ENCODE measurements around the gene E2F6.

The E2F6 gene

DNA sequence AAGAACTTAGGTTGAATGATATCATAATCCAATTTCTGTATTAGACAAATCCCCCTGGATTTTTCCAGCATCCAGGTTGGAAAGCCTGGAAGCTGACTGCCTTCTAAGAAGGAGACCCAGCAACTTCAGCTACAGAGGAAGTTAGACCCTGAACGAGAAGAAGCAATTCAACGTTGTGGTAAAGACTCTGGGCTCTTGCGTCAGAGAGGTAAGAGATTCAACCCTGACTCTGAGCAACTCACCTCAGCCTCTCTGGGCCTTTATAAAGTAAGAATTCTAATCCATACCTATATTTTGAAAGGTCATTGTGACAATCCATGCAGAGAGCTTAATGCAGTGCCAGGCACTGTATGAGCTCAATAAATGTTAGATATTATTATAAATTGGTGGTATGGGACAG is 9.7 kb downstream of the E2F6 start:
- no peak for DNase-seq

DNA sequence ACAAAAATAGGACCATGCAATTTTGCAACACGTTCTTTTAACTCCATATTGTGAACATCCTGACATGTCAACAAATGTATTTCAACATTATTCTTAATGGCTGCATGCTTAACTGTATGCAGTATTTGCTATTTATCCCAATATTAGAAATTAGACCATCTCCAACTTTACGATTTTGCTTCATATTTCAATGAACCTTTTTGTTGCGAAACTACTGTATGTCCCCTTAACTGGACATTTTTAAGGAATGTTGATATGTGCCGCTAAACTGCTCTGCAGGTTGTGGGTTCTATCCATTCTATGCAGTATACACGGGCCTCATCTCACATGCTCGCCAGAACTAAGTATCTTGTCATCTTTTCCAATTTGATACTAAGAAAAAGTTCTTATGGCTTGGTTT is 11.1 kb downstream of the E2F6 start:
- DNase-seq: no peak

DNA sequence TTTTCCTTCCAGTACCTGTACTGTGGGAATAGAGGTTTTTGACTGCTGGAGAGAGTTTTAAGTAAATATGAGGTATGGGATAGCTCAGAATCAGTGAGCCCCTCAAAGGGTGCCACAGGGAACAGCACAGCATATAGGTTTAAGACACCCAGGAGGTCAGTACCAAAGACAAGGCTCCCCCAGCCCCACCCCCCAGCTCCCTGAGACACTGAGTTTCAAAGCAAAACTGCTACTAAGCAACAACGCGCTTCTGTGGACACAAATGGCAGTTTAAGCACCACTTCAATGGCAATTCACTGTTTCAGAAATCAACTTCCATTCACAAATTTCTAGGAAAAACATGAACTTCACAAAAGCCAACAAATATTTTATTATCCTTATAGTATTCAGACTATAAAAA is 15.2 kb downstream of the E2F6 start:
- no peak for DNase-seq

DNA sequence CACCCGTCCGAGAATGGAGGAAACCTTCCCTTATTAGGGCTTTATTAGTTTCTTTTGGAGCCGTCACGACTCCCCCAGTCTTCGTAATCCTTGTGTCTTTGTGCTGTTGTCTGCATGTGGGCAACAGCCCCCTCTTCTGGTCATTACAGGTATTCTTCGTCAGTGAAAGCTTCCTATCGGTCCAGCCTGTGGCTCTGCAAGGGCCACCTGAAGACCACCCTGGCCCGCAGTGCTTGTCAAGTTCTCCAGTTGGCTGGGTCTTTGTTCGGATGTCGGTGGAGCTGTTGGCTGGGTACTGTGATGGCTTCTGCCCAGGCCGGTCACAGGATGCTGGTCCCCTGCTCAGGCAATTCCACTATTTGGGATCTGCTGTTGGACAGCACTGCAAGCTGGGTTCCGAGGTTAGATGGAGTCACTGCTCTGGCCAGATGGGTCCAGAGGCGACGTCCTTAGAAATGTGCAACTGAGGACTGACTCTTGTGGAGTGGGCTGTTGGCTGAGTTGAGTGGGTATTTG is 19.2 kb downstream of the E2F6 start:
- DNase-seq: peak; percentile 72

DNA sequence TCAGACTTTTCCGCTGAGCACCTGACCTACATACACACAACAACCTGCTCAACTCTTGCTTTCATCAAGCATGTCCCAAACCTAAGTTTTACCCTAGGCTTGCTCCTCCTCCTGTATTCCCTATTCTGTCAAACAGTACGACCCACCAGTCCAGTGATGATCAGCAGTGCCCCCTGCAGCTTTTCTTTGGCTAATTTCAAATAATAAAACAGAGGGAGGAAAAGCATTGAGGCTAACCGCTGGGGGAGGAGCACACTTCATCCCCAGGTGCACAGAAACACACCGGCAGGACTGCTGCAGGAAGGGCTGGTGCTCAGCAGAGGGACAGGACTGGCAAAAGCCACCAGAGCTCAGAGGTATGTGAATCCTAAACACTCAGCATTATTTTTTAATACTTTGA is 21.2 kb downstream of the E2F6 start:
- no peak for DNase-seq

DNA sequence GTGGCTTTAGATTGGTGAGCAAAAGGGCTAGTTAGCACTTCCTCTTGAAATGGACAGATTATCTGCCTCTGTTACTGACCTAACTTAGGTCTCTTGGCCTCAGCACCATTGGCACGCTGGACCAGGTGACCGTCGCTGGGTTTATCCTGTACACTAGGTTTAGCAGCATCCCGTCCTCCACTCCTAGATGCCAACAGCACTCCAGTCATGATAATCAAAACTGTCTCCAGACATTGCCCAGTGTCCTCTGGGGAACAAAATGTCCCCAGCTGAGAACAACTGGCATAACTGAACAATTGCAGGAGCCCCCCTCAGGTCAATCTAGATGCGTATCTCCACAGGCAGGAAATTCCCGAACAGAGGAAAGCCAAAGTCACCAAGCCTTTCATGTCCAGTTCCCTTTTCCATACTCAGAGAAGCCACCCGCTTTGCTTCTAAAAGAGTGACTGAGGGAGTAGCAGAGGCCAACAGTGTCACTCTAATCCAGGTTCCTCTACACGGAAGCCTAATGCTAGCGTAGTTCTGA is 27.3 kb downstream of the E2F6 start:
- DNase-seq: no peak

DNA sequence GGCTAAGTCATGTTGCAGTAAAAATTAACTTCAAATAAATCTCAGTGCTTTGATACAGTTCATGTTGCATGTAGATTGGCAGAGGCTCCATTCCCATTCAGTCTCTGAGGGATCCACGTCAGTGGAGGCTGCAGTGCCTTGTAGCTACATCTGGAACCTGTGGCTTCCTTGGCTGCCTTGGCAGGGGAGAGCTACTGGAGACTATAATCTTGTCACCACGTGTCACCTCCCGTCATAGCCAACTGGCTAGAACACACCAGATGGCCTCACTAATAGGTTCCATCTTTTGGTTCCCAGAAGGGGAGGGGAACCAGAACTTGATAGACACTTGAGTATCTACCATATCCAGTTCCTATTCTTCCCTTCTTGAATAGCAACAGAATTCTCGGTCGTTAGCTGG is 28.4 kb downstream of the E2F6 start:
- no peak for DNase-seq

DNA sequence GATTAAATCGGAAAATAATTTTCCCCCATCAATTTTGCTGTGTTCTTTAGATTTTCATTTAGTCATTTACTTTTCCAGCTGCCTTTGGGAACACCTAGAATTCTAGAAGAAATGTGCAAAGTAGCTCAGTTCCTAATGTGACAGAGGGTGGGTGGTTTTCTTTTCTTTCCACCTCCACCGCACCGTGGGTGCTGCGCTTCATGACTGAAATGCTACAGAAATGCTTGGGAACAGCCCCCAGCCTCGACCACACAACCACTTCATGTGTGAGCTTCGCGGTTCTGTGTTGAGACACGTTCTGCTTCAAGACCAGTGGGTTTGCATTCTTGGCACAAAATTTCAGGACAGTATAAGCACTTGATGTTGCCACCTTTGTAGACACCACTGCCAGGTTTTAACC is 30.9 kb downstream of the E2F6 start:
- no peak for DNase-seq

DNA sequence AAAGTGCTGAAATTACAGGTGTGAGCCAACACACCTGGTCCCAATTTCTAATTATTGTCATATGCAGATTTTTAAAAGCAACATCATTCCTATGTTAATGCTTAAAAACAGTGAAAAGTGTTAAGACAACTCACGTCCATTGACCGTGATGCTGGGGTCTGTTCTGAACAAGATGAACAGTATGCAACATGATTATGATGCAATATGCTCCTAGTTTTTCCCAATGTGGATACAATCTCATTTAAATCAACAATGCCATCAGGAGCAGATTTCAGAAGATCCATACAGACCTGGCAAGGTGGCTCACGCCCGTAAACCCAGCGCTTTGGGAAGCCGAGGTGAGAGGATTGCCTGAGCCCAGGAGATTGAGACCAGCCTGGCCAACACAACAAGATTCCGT is 31.5 kb downstream of the E2F6 start:
- no peak for DNase-seq

DNA sequence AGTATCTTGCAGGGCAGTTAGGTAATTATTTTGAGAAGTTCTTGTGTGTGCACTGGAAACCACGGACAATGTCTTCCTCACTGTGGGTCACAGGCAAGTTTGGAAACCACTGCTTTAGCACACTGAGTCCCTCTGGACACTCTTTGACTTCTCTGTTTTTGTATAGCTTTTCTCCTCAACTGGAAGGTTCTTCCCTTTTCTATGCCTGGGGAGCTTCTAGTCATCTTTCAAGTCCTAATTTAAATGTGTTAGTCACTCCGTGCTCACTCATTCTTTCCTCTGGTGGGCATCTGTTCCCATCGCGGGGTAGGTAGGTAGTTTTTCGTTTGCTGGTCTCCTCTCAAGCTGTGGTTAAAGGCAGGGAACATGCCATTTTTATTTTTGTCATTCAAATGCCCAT is 32.1 kb downstream of the E2F6 start:
- no peak for DNase-seq

DNA sequence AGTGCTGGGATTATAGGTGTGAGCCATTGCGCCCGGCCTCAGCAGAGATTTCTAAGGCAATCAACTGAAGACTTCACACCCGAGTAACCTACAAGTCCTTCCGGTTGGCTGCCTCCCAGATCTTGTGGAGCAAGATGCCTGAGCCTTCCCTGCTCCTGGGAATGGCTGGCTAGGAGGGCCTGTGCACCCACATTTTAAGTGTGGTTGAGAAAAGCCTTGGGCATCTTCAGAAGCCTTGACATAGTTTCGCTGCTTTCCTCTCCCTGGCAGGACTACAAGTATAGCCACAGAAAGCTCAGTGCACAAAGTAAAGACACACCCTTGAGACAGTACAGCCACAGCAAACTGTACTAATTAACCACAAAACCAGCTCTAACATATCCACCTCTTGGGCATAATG is 35.2 kb downstream of the E2F6 start:
- DNase-seq: no peak

DNA sequence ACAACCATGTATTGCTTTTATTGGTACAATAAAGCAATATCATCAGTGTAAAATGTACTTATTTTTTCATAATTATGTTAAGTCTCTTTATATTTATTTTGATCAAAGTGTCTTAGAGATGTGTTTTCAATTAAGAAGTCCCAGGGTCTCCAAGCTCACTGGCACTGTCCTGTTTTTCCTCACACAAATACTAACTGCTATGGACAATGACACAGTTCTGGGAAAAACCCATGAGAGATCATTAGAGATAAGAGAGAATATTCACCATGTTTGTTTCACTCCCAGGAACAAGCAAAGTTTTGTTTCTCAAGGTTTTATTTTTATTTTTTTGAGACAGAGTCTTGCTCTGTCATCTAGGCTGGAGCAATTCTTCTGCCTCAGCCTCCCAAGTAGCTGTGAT is 38.7 kb downstream of the E2F6 start:
- DNase-seq: no peak

DNA sequence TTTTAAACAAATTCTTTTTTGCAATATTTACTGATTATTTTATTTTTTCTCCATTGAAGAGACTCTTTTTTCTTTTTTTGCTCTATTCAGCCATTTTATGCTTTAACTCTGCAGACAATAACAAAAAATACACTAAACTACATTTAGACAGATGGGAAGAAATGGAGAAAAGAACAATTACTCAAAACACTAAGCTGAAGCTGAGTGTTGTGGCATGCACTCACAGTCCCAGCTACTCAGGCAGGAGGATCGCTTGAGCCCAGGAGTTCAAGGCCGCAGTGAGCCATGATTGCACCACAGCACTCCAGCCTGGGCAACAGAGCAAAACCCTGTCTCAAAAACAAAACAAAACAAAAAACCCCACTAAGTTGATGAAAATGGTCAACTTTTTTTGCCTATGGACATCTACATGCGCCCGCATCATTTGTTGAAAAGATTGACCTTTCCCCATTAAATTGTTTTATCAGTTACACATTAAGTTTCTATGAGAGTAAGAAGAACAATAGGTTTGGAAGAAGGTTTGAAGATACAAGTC is 43.0 kb downstream of the E2F6 start:
- DNase-seq: no peak

DNA sequence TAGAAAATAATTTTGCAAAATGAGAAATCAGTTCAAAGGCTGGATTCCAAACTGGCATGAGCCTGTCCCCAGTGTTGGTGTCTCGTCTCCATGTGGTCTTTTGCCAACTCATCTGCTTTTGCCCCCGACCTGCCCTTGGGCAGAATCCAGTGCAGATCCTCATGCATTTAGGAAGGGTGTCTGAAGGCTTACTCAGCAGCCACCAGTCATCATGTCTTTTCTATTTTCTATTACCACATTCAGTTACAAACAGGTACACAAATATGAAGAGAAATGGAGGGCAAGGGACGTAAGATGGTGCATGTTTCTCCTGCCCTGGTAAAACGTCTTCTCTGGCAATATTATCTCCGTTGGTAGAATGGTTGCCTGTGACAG is 43.5 kb downstream of the E2F6 start:
- no peak for DNase-seq

DNA sequence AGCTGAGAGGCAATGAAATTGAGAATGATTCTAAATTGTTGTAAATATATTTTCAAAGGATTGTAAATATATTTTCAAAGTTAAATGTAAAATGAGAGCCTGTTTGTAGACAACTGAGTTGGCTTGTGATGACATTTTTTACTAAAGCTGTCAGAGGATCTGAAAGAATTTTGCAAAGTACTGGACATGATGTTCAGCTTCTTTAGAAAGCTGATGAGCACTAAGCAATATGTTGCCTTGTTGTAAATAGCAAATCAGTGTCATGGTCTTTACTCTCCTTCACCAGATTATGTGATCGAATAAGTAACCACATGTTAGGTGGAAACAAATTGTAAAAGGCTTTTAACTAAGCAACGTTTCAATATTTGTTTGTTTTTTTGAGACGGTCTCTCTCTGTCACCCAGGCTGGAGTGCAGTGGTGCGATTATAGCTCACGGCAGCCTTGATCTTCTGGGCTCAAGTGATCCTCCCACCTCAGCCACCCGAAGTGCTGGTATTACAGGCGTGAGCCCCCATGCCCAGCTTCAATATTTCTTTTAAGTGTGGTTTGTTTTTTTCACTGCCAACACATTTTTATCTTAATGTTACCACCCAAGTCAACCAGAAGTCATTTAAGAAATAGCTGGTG is 44.0 kb downstream of the E2F6 start:
- no peak for DNase-seq

DNA sequence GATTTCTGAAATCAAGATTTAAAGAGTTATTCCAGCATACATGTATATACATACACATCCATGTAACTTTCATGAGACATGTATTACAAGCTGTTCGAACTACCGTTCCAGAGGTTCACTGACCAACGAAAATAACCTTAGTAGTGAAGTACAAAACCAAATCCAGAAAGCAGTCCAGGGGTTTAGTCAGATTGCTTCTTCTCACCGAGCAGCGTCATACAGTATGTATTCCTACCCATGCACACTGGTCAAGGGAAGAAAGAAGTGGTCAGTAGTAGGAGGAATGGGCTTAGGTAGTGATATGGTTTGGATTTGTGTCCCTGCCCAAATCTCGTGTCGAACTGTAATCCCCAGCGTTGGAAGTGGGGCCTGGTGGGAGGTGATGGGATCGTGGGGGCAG is 45.3 kb downstream of the E2F6 start:
- DNase-seq: no peak

DNA sequence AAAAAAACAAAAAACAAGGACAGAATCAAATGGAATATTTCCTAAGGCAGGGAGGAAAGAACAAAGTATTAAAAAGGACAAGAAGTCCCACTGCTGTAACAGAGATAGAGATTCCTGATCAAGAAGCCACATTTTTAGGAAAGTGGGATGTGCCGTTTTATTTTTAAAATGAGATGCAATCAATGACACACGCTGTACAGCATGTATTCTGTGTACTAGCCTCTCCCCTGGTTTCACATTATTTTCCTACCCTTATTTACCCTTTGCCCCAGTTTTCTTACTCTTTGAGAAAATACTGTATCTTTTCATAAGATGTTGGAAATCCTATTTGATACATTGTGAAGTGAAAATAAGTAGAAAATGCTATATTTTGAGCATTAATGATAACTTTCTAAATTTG is 45.8 kb downstream of the E2F6 start:
- DNase-seq: no peak

DNA sequence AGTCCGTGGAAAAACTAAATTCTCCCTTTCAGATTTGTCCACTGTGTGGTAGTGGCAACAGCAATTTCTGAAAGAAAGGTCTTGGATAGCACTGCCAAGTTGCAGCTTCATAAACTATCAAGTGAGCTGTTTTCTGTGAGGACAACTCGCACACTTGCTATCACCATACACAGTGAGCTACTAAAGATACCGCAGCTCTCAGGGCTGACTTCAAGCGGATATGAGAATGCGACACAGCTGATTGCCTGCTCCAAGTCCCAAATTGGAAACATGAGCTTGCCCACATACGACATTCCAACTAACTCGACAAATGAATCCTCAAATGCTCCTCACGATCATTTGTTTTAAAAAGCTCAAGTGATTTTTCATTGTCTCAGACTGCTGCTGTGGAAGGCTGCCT is 46.2 kb downstream of the E2F6 start:
- DNase-seq: peak; percentile 53

DNA sequence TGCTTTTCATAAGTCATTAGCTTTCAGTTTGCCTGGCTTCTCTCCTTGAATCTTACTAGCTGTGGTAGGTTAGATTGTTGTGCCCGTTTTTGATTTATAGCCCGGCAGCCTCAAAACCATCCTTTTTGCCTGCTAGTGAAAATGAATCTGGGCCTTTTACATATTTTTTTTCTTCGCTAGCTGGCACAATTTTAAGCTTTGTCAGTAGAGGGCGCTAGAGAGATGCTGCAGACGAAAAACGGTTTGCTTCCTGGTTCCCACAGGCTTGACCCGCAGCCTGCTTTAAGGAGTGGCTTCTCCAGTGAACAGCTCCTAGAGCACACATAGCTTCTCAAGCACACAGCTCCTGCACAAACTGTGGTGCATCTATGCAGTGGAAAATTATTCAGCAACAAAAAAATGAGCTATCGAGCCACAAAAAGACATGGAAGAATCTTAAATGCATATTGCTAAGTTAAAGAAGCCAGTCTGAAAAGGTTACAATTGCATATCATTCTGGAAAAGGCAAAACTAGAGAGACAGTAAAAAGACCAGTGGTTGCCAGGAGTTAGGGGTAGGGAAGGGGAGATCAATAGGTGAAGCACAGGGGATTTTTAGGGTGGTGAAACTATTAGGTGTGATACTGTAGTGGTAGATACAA is 47.9 kb downstream of the E2F6 start:
- DNase-seq: no peak

DNA sequence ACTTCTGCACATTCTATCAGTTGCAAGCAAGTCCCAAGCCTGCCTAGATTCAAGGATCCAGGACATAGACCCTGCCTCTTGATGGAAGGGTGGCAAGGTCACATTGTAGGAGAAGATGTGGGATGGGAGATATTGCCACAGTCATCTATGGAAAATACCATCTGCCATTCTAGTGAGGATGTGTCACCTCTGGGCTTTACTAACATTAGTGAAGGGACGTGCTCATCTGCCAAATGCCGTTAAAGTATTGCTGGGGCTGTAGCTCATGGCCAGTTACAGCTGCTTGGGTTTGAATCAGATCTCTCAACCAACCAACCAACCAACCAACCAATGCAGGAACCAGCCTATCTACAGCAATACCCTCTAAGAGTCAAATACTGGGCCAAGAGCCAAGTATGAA is 49.0 kb downstream of the E2F6 start:
- no peak for DNase-seq

DNA sequence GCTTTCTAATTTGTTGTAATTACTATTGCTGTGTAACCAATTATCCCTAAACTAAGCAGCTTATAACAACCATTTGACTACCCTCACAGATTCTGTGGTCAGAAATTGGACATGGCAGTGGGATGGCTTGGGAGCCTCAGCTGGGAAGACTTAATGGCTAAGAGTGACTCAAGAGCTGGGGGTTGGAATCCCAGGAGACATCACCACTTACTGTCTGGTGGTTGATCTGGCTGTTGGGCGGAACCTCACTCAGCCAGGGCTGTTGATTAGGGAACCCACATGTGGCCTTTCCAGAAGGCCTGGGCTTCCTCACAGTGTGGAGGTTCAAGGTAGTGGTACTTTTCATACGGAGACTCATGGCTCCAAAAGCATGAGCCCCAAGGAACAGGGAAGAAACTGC is 49.8 kb downstream of the E2F6 start:
- DNase-seq: peak; percentile 53

DNA sequence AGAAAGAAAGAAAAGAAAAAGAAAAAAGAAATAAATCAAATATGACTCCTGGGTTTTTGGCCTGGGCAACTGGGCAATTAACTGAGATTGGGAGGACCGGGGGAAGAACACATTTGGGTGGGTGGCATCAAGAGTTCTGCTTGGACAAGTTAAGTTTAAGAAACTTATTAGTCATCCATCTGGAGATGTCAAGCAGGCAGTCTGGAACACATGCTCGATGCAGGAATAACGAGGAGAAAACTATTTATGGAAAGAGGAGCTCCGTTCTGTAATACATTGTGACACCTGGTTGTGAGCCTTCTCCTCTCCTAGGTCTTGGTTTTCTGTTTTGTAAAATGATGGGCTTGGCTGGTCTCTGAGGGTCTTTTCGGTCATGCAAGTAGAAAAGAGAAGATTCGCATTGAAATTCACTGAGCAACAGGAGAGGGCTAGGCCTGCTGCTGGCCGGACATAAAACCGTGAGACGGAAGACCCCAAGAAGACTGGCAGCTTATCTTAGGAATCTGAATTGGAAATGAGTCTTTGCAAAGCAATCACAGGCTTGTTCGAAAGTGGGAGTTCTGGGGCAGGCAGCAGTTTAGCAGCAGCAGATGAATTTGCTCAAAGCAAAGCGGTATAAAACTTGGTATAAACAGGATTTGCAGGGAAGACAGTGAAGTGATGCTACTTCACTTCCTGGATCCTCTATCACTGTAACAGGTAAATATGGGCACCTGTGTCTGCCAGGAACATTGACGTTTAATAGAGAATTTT is 51.4 kb downstream of the E2F6 start:
- DNase-seq: no peak

DNA sequence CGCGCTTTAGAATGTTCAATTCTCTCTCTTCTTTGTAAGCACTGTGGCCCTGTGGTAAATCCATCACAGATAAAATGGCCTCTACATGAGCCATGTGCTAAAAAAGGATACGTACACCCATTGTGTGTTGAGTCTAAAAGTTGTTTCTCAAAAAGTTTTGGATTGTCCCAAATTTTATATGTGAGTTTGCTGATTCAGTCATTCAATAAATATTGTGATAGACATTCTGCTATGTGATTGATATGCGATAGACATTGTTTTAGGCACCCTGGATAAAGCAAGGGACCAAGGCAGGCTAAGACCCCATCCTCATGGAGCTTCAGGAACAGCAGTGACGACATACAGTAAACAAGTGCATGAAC is 53.5 kb downstream of the E2F6 start:
- no peak for DNase-seq
